HepG2 (cell line): Measurements from ENCODE around the gene RNF14.

ENCODE experiments used
- DMAP1 ChIP-seq: IDR thresholded peaks from 2 replicates; pipeline ENCODE4 v1.6.1; 2016
- FOXM1 ChIP-seq: sonication (generic); formaldehyde crosslinking; IDR thresholded peaks from 2 replicates; pipeline ENCODE4 v1.5.0; 2020; ENCODE audit warnings: missing genetic modification reagents
- HCFC1 ChIP-seq: fragments of 150-350 bp; IDR thresholded peaks from 2 replicates; pipeline ENCODE4 v1.6.1; 2014; ENCODE audit warnings: low read depth, low read length
- PHF8 ChIP-seq: sonication (generic); formaldehyde crosslinking; IDR thresholded peaks from 2 replicates; pipeline ENCODE4 v1.5.0; 2020; ENCODE audit warnings: missing genetic modification reagents
- POLR2A ChIP-seq, 2 experiments: IDR thresholded peaks; 2 replicates each; pipeline ENCODE4 v1.6.1; 2011; ENCODE audit warnings: low read depth in 2 of 2, low read length in 2 of 2, mild to moderate bottlenecking in 1 of 2, moderate library complexity in 1 of 2; ENCODE audit not compliant: insufficient read depth in 1 of 2
- REXO4 ChIP-seq: sonication (generic); formaldehyde crosslinking; IDR thresholded peaks from 2 replicates; pipeline ENCODE4 v1.8.0; 2022; ENCODE audit warnings: missing genetic modification reagents, mild to moderate bottlenecking, borderline replicate concordance
- SMAD3 ChIP-seq: sonication (generic); formaldehyde crosslinking; IDR thresholded peaks from 2 replicates; pipeline ENCODE4 v1.4.0; 2020; ENCODE audit warnings: missing genetic modification reagents
- TF ChIP-seq, protein P1 (sequence below): sonication (generic); formaldehyde crosslinking; IDR thresholded peaks from 2 replicates; pipeline ENCODE4 v1.5.0; 2020; ENCODE audit warnings: mild to moderate bottlenecking, missing genetic modification reagents, moderate library complexity
- TF ChIP-seq, protein P2 (sequence below): sonication (generic); formaldehyde crosslinking; conservative IDR thresholded peaks from 2 replicates; pipeline ENCODE4 v1.4.0; 2020; ENCODE audit warnings: missing genetic modification reagents
- TF ChIP-seq, protein P3 (sequence below): sonication (generic); formaldehyde crosslinking; IDR thresholded peaks from 2 replicates; pipeline ENCODE4 v1.9.0; 2021; ENCODE audit warnings: mild to moderate bottlenecking, missing genetic modification reagents

DNA sequence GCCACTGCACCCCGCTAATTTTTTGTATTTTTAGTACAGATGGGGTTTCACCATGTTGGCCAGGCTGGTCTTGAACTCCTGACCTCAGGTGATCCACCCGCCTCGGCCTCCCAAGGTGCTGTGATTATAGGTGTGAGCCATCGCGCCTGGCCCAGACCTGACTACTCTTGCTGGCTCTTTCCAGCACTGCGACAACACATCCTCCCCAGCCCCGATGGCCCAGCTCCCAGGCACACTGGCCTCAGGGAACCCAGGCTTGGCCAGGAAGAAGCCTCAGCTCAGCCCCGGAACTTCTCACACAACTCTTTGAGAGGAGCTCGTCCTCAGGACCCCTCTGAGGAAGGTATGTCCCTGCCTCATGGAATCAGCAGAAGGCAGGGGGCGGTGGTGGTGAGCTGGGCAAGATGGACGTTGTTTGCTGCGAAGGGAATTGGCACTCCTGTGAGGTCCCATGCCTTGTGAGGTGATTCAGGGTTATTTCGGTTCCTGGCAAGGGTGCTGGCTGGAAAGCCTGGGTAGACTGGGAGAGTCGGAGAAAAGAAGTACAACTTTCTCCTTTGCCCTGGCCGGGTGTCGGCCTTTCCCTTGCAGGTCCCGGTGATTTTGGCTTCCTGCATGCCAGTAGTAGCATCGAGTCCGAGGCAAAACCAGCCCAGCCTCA is 39.4 kb upstream of the RNF14 start:
- TF ChIP-seq, protein P1, sequence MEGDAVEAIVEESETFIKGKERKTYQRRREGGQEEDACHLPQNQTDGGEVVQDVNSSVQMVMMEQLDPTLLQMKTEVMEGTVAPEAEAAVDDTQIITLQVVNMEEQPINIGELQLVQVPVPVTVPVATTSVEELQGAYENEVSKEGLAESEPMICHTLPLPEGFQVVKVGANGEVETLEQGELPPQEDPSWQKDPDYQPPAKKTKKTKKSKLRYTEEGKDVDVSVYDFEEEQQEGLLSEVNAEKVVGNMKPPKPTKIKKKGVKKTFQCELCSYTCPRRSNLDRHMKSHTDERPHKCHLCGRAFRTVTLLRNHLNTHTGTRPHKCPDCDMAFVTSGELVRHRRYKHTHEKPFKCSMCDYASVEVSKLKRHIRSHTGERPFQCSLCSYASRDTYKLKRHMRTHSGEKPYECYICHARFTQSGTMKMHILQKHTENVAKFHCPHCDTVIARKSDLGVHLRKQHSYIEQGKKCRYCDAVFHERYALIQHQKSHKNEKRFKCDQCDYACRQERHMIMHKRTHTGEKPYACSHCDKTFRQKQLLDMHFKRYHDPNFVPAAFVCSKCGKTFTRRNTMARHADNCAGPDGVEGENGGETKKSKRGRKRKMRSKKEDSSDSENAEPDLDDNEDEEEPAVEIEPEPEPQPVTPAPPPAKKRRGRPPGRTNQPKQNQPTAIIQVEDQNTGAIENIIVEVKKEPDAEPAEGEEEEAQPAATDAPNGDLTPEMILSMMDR (CRISPR knock-in tag), result no peak
- TF ChIP-seq POLR2A (IDR thresholded peaks at IDR 0.05; ENCODE audit: insufficient read depth in 1 of 2, low read depth in 2 of 2, low read length in 2 of 2), result no peak
- no peak for TF ChIP-seq REXO4 (CRISPR knock-in tag)
- TF ChIP-seq, protein P2, sequence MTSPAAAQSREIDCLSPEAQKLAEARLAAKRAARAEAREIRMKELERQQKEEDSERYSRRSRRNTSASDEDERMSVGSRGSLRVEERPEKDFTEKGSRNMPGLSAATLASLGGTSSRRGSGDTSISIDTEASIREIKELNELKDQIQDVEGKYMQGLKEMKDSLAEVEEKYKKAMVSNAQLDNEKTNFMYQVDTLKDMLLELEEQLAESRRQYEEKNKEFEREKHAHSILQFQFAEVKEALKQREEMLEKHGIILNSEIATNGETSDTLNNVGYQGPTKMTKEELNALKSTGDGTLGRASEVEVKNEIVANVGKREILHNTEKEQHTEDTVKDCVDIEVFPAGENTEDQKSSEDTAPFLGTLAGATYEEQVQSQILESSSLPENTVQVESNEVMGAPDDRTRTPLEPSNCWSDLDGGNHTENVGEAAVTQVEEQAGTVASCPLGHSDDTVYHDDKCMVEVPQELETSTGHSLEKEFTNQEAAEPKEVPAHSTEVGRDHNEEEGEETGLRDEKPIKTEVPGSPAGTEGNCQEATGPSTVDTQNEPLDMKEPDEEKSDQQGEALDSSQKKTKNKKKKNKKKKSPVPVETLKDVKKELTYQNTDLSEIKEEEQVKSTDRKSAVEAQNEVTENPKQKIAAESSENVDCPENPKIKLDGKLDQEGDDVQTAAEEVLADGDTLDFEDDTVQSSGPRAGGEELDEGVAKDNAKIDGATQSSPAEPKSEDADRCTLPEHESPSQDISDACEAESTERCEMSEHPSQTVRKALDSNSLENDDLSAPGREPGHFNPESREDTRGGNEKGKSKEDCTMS (CRISPR knock-in tag), result no peak
- no peak for TF ChIP-seq SMAD3 (CRISPR knock-in tag)
- no peak for TF ChIP-seq FOXM1 (CRISPR knock-in tag)
- TF ChIP-seq DMAP1, result no peak
- TF ChIP-seq, protein P3, sequence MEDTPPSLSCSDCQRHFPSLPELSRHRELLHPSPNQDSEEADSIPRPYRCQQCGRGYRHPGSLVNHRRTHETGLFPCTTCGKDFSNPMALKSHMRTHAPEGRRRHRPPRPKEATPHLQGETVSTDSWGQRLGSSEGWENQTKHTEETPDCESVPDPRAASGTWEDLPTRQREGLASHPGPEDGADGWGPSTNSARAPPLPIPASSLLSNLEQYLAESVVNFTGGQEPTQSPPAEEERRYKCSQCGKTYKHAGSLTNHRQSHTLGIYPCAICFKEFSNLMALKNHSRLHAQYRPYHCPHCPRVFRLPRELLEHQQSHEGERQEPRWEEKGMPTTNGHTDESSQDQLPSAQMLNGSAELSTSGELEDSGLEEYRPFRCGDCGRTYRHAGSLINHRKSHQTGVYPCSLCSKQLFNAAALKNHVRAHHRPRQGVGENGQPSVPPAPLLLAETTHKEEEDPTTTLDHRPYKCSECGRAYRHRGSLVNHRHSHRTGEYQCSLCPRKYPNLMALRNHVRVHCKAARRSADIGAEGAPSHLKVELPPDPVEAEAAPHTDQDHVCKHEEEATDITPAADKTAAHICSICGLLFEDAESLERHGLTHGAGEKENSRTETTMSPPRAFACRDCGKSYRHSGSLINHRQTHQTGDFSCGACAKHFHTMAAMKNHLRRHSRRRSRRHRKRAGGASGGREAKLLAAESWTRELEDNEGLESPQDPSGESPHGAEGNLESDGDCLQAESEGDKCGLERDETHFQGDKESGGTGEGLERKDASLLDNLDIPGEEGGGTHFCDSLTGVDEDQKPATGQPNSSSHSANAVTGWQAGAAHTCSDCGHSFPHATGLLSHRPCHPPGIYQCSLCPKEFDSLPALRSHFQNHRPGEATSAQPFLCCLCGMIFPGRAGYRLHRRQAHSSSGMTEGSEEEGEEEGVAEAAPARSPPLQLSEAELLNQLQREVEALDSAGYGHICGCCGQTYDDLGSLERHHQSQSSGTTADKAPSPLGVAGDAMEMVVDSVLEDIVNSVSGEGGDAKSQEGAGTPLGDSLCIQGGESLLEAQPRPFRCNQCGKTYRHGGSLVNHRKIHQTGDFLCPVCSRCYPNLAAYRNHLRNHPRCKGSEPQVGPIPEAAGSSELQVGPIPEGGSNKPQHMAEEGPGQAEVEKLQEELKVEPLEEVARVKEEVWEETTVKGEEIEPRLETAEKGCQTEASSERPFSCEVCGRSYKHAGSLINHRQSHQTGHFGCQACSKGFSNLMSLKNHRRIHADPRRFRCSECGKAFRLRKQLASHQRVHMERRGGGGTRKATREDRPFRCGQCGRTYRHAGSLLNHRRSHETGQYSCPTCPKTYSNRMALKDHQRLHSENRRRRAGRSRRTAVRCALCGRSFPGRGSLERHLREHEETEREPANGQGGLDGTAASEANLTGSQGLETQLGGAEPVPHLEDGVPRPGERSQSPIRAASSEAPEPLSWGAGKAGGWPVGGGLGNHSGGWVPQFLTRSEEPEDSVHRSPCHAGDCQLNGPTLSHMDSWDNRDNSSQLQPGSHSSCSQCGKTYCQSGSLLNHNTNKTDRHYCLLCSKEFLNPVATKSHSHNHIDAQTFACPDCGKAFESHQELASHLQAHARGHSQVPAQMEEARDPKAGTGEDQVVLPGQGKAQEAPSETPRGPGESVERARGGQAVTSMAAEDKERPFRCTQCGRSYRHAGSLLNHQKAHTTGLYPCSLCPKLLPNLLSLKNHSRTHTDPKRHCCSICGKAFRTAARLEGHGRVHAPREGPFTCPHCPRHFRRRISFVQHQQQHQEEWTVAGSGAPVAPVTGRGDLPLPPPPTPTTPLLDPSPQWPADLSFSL, result no peak
- no peak for TF ChIP-seq HCFC1
- TF ChIP-seq PHF8 (CRISPR knock-in tag), result no peak
